A673 (cell line): ENCODE results near the gene KIFC3.

Experiments used
- CTCF ChIP-seq: fragments of 300-800, 200-600 bp; sonication (generic); conservative IDR thresholded peaks from 2 replicates; pipeline ENCODE4 v1.5.1; 2017; ENCODE audit warnings: low read depth, mild to moderate bottlenecking, antibody characterized with exemption, low read length, moderate library complexity, mixed read lengths
- EZH2 ChIP-seq: fragments of 200-600 bp; sonication (generic); IDR thresholded peaks from 2 replicates; pipeline ENCODE4 v1.6.1; 2017; ENCODE audit warnings: borderline replicate concordance, low read depth, mild to moderate bottlenecking, mixed read lengths, antibody characterized with exemption, low read length; ENCODE audit not compliant: poor library complexity, severe bottlenecking

- TF ChIP-seq CTCF (no peak), EZH2 (no peak)
Observed at GRCh38 chr16:57813466-57813865, 11.2 kb upstream of the KIFC3 start.
